Endothelial cell (in vitro differentiated cells): ENCODE data around the gene MAN2B2. TPM values are rescaled to one million over a fixed set of nuclear protein-coding genes. Genes with fewer than 3 reads are reported as not detected.

Experiments used
- DNase-seq: peaks from one replicate; pipeline ENCODE4 v3.0.0; 2021; ENCODE audit warnings: low spot score
- H3K27ac Mint-ChIP-seq: one replicate; pipeline ENCODE4 v1.8.0; 2021; ENCODE audit warnings: mixed read lengths, inconsistent platforms; ENCODE audit not compliant: unreplicated experiment
- H3K27me3 Mint-ChIP-seq: one replicate; pipeline ENCODE4 v1.8.0; 2021; ENCODE audit warnings: mild to moderate bottlenecking, moderate library complexity, mixed read lengths, inconsistent platforms; ENCODE audit not compliant: unreplicated experiment
- H3K36me3 Mint-ChIP-seq: one replicate; pipeline ENCODE4 v1.8.0; 2021; ENCODE audit warnings: mild to moderate bottlenecking, low read depth, mixed read lengths, inconsistent platforms; ENCODE audit not compliant: unreplicated experiment
- H3K4me1 Mint-ChIP-seq: one replicate; pipeline ENCODE4 v1.8.0; 2021; ENCODE audit warnings: mild to moderate bottlenecking, mixed read lengths, inconsistent platforms; ENCODE audit not compliant: unreplicated experiment
- H3K4me3 Mint-ChIP-seq: one replicate; pipeline ENCODE4 v1.8.0; 2021; ENCODE audit warnings: mild to moderate bottlenecking, mixed read lengths, inconsistent platforms; ENCODE audit not compliant: unreplicated experiment
- H3K9me3 Mint-ChIP-seq: one replicate; pipeline ENCODE4 v1.8.0; 2021; ENCODE audit warnings: mixed read lengths, inconsistent platforms; ENCODE audit not compliant: unreplicated experiment
- CTCF ChIP-seq: fragments of 200-600 bp; sonication (generic); IDR thresholded peaks from one replicate; pipeline ENCODE4 v1.5.0; 2021; ENCODE audit warnings: antibody characterized with exemption; ENCODE audit not compliant: unreplicated experiment
- total RNA-seq: library from RNA; stranded (reverse); fragmentation: NEBNext Ultra II Directional; extraction: Animal tissue kit (Norgen Biotek cat#: 25700); gene quantifications from one replicate; pipeline ENCODE4 v1.2.1, GENCODE V29; 2021; ENCODE audit not compliant: unreplicated experiment

Gene MAN2B2
- total RNA-seq, 1 donor from 2014 or later: 12.5 TPM

GRCh38 chr4:6542951-6543350, 32.0 kb upstream of the MAN2B2 start:
- DNase-seq: no peak
- TF ChIP-seq CTCF: no peak
- Mint-ChIP-seq H3K4me3 (no peak overlapping the region), H3K27ac (no peak overlapping the region), H3K36me3 (no peaks in the 10 kb centered on the region), H3K9me3 (no peaks in the 10 kb centered on the region), H3K4me1 (no peaks in the 10 kb centered on the region), H3K27me3 (no peaks in the 10 kb centered on the region)

- no peaks in the 10 kb centered on the region for H3K9me3 Mint-ChIP-seq
- DNase-seq: no peak
- no peak for TF ChIP-seq CTCF
- H3K4me1 Mint-ChIP-seq: no peaks in the 10 kb centered on the region
- H3K4me3 Mint-ChIP-seq: no peak overlapping the region
- H3K27ac Mint-ChIP-seq: no peak overlapping the region
- H3K36me3 Mint-ChIP-seq: no peaks in the 10 kb centered on the region
- peaks cover 4% of the 10 kb centered on the region for H3K27me3 Mint-ChIP-seq
Observed at GRCh38 chr4:6546091-6546490, 28.9 kb upstream of the MAN2B2 start.

GRCh38 chr4:6546681-6547447, 28.1 kb upstream of the MAN2B2 start:
- no peak overlapping the region for H3K4me3 Mint-ChIP-seq
- H3K36me3 Mint-ChIP-seq: no peaks in the 10 kb centered on the region
- peaks cover 4% of the 10 kb centered on the region for H3K27me3 Mint-ChIP-seq
- peak; percentile 47 for DNase-seq
- no peaks in the 10 kb centered on the region for H3K4me1 Mint-ChIP-seq
- no peaks in the 10 kb centered on the region for H3K9me3 Mint-ChIP-seq
- no peak overlapping the region for H3K27ac Mint-ChIP-seq
- TF ChIP-seq CTCF: peak; percentile 96

DNA sequence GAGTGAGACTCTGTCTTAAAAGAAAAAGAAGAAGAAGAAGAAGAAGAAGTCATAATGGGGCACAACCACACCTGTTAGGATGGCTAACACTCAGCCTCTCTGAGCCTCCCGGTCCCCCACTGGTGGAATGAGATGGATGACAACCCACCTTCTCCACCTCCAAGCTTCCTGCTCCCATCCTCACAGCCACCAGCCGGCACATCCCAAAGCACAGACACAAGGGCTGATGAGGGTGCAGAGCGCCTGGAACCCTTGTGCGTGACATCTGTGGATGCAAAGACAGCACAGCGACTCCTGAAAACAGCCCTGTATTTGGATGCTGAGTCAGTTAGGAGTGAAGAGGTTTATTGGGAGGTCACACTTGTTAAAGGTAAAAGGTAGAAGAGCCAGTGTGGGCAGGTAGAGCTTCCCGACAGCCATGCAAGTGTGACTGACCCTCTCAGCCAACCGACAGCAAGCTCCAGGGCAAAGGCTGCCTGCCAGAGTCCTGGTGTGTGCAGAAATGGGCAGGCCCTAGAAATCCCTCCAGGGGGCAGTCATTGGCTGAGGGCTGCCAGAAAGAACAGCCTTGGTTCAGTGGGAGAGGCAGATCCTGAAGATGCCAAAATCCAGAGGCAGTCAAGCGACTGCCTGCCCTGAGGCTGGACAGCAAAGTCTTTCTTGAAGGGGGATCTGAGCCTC, 26.6 kb upstream of the MAN2B2 start:
- DNase-seq: peak; percentile 69
- no peak overlapping the region for H3K4me3 Mint-ChIP-seq
- TF ChIP-seq CTCF: peak; percentile 49
- H3K9me3 Mint-ChIP-seq: no peaks in the 10 kb centered on the region
- H3K4me1 Mint-ChIP-seq: no peaks in the 10 kb centered on the region
- H3K36me3 Mint-ChIP-seq: no peaks in the 10 kb centered on the region
- H3K27me3 Mint-ChIP-seq: peaks cover 4% of the 10 kb centered on the region
- H3K27ac Mint-ChIP-seq: no peak overlapping the region

DNA sequence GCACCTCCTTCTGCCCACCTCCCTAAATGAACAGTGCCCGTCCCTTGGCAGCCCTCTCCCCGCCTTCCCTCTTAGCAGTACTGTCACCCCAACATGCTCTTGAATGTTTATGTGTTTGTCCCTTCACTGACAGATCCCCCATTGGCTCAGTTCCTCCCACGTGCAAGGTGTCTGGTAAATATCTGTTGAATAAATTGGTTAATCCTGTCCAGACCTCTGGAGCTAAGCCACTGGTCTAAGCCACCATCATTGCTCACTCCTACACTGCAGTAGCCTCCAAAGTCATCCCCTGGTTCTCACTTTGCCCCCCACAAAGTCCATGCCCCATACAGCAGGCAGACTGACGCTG, 26.1 kb upstream of the MAN2B2 start:
- peak; percentile 13 for TF ChIP-seq CTCF
- Mint-ChIP-seq H3K4me1 (no peaks in the 10 kb centered on the region), H3K4me3 (no peak overlapping the region), H3K27me3 (peaks cover 4% of the 10 kb centered on the region), H3K9me3 (no peaks in the 10 kb centered on the region), H3K36me3 (no peaks in the 10 kb centered on the region), H3K27ac (no peak overlapping the region)
- DNase-seq: no peak
